T-helper 17 cell (primary cell): Measurements from ENCODE around the gene ACBD5. TPM values are rescaled to one million over a fixed set of nuclear protein-coding genes. Genes with fewer than 3 reads are reported as not detected.

Source experiments
- ATAC-seq: fragments of 150-1000 bp; cut with Tn5 transposase; 2 replicates; pipeline ENCODE4 v1.10.0; 2021; ENCODE audit warnings: mild to moderate bottlenecking, moderate library complexity
- DNase-seq, 3 donors: peaks; one replicate each; pipeline versions ENCODE4 v3.0.0 to v3.0.0-alpha.2; 2020 to 2021
- H3K9me3 ChIP-seq: one replicate; pipeline ENCODE4 v1.7.0; 2013; ENCODE audit warnings: low read length, mild to moderate bottlenecking; ENCODE audit not compliant: control insufficient read depth, poor library complexity, severe bottlenecking
- H3K27ac Mint-ChIP-seq: one replicate; pipeline ENCODE4 v1.8.0; 2022; ENCODE audit warnings: mild to moderate bottlenecking, moderate library complexity, mixed read lengths
- H3K27me3 Mint-ChIP-seq: one replicate; pipeline ENCODE4 v1.8.0; 2022; ENCODE audit warnings: mixed read lengths
- H3K36me3 Mint-ChIP-seq: one replicate; pipeline ENCODE4 v1.8.0; 2022; ENCODE audit warnings: low read depth, mixed read lengths
- H3K4me1 Mint-ChIP-seq: one replicate; pipeline ENCODE4 v1.8.0; 2022; ENCODE audit warnings: mild to moderate bottlenecking, mixed read lengths
- H3K4me3 Mint-ChIP-seq: one replicate; pipeline ENCODE4 v1.8.0; 2022; ENCODE audit warnings: mild to moderate bottlenecking, moderate library complexity, mixed read lengths
- total RNA-seq, 4 donors: library from RNA in 2 of 4; stranded (reverse) in 2 of 4; gene quantifications; one replicate each; pipeline ENCODE4 v1.2.3 and lab custom pipeline; 2022 to 2026

Gene ACBD5
- total RNA-seq, 2 donors from 2014 or later = 16.4 to 22.0 TPM

GRCh38 chr10:27155066-27155754, 85.4 kb downstream of the ACBD5 start, which contains the start of gene MASTL:
Gene MASTL (plus strand): TSS chr10:27155352. CDS start chr10:27155427, 75 bp downstream.
- peaks cover 9% of the 10 kb centered on the region for H3K36me3 Mint-ChIP-seq
- H3K4me3 Mint-ChIP-seq = peak within 1 kb of the TSS; percentile 98

GRCh38 chr10:27153845-27154193, 86.8 kb downstream of the ACBD5 start:
- ATAC-seq (peak; percentile 2), DNase-seq (peak in 1 of 3 donors; percentile 14)
- no peaks in the 10 kb centered on the region for H3K27me3 Mint-ChIP-seq
- H3K27ac Mint-ChIP-seq = peak overlapping the region; percentile 100
- peaks cover 9% of the 10 kb centered on the region for H3K36me3 Mint-ChIP-seq
- H3K4me1 Mint-ChIP-seq = peaks cover 47% of the 10 kb centered on the region
- H3K4me3 Mint-ChIP-seq = peak overlapping the region; percentile 98
- no peaks in the 10 kb centered on the region for H3K9me3 ChIP-seq

More at GRCh38 chr10:27155066-27155754, 85.4 kb downstream of the ACBD5 start, which contains the start of gene MASTL:
- no peaks in the 10 kb centered on the region for H3K9me3 ChIP-seq
- peak within 1 kb of the TSS; percentile 100 for H3K27ac Mint-ChIP-seq
- peaks cover 46% of the 10 kb centered on the region for H3K4me1 Mint-ChIP-seq
- peak; percentile 83 for ATAC-seq
- peak; percentile 91 to 94 (median 93) for DNase-seq
- no peaks in the 10 kb centered on the region for H3K27me3 Mint-ChIP-seq

GRCh38 chr10:27153329-27153728, 87.3 kb downstream of the ACBD5 start:
- Mint-ChIP-seq H3K4me3 (peak overlapping the region; percentile 98), H3K4me1 (peaks cover 48% of the 10 kb centered on the region), H3K36me3 (peaks cover 9% of the 10 kb centered on the region), H3K27ac (peak overlapping the region; percentile 100), H3K27me3 (no peaks in the 10 kb centered on the region)
- DNase-seq = no peak
- no peak for ATAC-seq
- H3K9me3 ChIP-seq = no peaks in the 10 kb centered on the region

GRCh38 chr10:27152687-27153086, 87.9 kb downstream of the ACBD5 start:
- no peak for DNase-seq
- no peak for ATAC-seq
- peaks cover 49% of the 10 kb centered on the region for H3K4me1 Mint-ChIP-seq
- no peaks in the 10 kb centered on the region for H3K9me3 ChIP-seq
- peaks cover 9% of the 10 kb centered on the region for H3K36me3 Mint-ChIP-seq
- peak overlapping the region; percentile 100 for H3K27ac Mint-ChIP-seq
- no peaks in the 10 kb centered on the region for H3K27me3 Mint-ChIP-seq
- peak overlapping the region; percentile 98 for H3K4me3 Mint-ChIP-seq

GRCh38 chr10:27150261-27150660, 90.3 kb downstream of the ACBD5 start:
- no peaks in the 10 kb centered on the region for H3K9me3 ChIP-seq
- Mint-ChIP-seq H3K4me1 (peaks cover 45% of the 10 kb centered on the region), H3K4me3 (no peak overlapping the region), H3K36me3 (peaks cover 5% of the 10 kb centered on the region), H3K27me3 (no peaks in the 10 kb centered on the region), H3K27ac (no peak overlapping the region)
- ATAC-seq (no peak), DNase-seq (no peak)

- Mint-ChIP-seq H3K36me3 (peaks cover 3% of the 10 kb centered on the region), H3K4me1 (peaks cover 32% of the 10 kb centered on the region), H3K4me3 (no peak overlapping the region), H3K27me3 (no peaks in the 10 kb centered on the region), H3K27ac (peak overlapping the region; percentile 87)
- H3K9me3 ChIP-seq = no peaks in the 10 kb centered on the region
- no peak for ATAC-seq
- no peak for DNase-seq
Observed at GRCh38 chr10:27147701-27148100, 92.9 kb downstream of the ACBD5 start.

- Mint-ChIP-seq H3K4me3 (no peak overlapping the region), H3K4me1 (peaks cover 18% of the 10 kb centered on the region), H3K36me3 (peaks cover 3% of the 10 kb centered on the region), H3K27me3 (no peaks in the 10 kb centered on the region), H3K27ac (peak overlapping the region; percentile 56)
- DNase-seq (no peak), ATAC-seq (peak; percentile 66)
- no peaks in the 10 kb centered on the region for H3K9me3 ChIP-seq
Observed at GRCh38 chr10:27145937-27146336, 94.7 kb downstream of the ACBD5 start.

Other genes with a start within 250 kb of the ACBD5 start
- gene ANKRD26, start 140.3 kb downstream of the ACBD5 start, total RNA-seq = 1 to 10 TPM; 4.4 to 5.3 TPM
- gene YME1L1, start 86.4 kb downstream of the ACBD5 start, total RNA-seq = 100 to 1,000 TPM; 137 to 149 TPM
- 10 to 100 TPM; 24.9 to 26.4 TPM for gene MASTL, start 85.4 kb downstream of the ACBD5 start, total RNA-seq